Osteoblast (primary cell): ENCODE data around the gene CMSS1. TPM values are rescaled to one million over a fixed set of nuclear protein-coding genes. Genes with fewer than 3 reads are reported as not detected.

Experiments
- DNase-seq: peaks from one replicate; pipeline ENCODE4 v3.0.0; 2011; ENCODE audit warnings: low spot score, mixed read lengths; ENCODE audit not compliant: insufficient read length; ENCODE audit errors: missing footprints
- H2AFZ ChIP-seq: 2 replicates; pipeline ENCODE4 v1.6.0; 2011; ENCODE audit warnings: mild to moderate bottlenecking, low read length
- H3K27ac ChIP-seq: 2 replicates; pipeline ENCODE4 v1.5.1; 2011; ENCODE audit warnings: mild to moderate bottlenecking, low read depth, low read length, moderate library complexity
- H3K27me3 ChIP-seq: 2 replicates; pipeline ENCODE4 v1.6.0; 2012; ENCODE audit warnings: mild to moderate bottlenecking, control low read depth, inconsistent platforms, low read length, moderate library complexity; ENCODE audit not compliant: insufficient read depth
- H3K36me3 ChIP-seq: 2 replicates; pipeline ENCODE4 v1.5.1; 2011; ENCODE audit warnings: mild to moderate bottlenecking, low read length, control low read depth, moderate library complexity; ENCODE audit not compliant: insufficient read depth
- H3K4me1 ChIP-seq: 2 replicates; pipeline ENCODE4 v1.5.1; 2011; ENCODE audit warnings: mild to moderate bottlenecking, low read length, control low read depth, moderate library complexity; ENCODE audit not compliant: insufficient read depth
- H3K4me2 ChIP-seq: 2 replicates; pipeline ENCODE4 v1.6.0; 2011; ENCODE audit warnings: mild to moderate bottlenecking, low read length; ENCODE audit not compliant: insufficient read depth
- H3K4me3 ChIP-seq: fragments of 200-600 bp; sonication (generic); 3 replicates; pipeline ENCODE4 v1.5.1; 2012; ENCODE audit warnings: mild to moderate bottlenecking, low read length, inconsistent platforms; ENCODE audit not compliant: insufficient read depth
- H3K79me2 ChIP-seq: 2 replicates; pipeline ENCODE4 v1.6.0; 2012; ENCODE audit warnings: mild to moderate bottlenecking, low read length, control low read depth, inconsistent platforms; ENCODE audit not compliant: insufficient read depth
- H3K9me3 ChIP-seq: 2 replicates; pipeline ENCODE4 v1.5.1; 2011; ENCODE audit warnings: low read depth, low read length, control low read depth
- H4K20me1 ChIP-seq: 2 replicates; pipeline ENCODE4 v1.6.0; 2012; ENCODE audit warnings: mild to moderate bottlenecking, low read length, control low read depth; ENCODE audit not compliant: insufficient read depth
- total RNA-seq: library from RNA; depleted of rRNA; stranded (reverse); fragments of >200 nt; gene quantifications from 2 replicates; pipeline ENCODE4 v1.2.3, GENCODE V29; 2012
- TF ChIP-seq, protein P1 (sequence below): IDR thresholded peaks from 2 replicates; pipeline ENCODE4 v1.5.1; 2011; ENCODE audit warnings: mild to moderate bottlenecking, low read depth, low read length, moderate library complexity; ENCODE audit errors: extremely low read depth

Gene CMSS1
- total RNA-seq, 1 donor = 15.9 TPM

DNA sequence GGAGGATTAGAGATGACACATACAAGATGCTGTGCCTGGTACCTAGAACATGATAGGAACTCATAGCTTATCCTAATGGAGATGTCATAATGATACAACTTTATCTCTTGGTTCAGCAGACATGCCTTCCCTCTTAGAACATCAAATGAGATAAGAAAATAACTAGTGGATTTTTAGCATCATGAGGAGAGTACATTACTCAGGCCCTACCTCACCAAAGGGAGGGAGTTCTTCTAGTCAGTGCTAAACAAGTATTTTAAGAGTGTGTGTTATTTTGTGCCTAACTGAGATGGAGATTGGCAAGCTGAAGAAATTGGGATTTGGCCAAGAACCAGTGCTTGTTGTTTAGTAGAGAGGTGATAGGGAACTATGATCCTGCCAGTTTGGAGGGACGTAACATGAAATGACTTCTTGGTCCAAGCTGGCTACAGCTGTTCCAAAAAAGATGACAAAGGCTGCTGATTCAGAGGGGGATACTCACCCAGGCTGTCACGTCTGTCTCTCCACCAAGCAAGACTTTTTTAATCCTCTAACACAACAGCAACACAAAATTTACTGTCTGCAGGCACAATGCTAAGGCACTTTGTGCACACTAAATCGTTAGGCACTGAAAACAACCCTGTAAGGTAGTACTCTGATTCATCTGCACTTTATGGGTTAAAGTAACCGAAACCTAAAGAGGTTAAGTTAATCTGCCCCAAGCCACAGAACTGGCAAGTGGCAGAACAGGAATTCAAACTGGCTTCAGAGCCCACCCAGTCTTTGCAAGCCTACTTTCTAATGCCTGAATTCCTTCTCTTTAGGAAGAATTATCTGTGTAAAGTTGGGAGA is 126.5 kb downstream of the CMSS1 start:
- Histone ChIP-seq H3K4me2 (peak overlapping the region; percentile 11), H2AFZ (no peak overlapping the region), H3K79me2 (no peaks in the 10 kb centered on the region), H4K20me1 (no peaks in the 10 kb centered on the region), H3K36me3 (no peaks in the 10 kb centered on the region), H3K4me1 (peaks cover 7% of the 10 kb centered on the region), H3K27ac (no peak overlapping the region), H3K27me3 (no peaks in the 10 kb centered on the region), H3K9me3 (no peaks in the 10 kb centered on the region), H3K4me3 (no peak overlapping the region)
- DNase-seq = no peak
- TF ChIP-seq, protein P1, sequence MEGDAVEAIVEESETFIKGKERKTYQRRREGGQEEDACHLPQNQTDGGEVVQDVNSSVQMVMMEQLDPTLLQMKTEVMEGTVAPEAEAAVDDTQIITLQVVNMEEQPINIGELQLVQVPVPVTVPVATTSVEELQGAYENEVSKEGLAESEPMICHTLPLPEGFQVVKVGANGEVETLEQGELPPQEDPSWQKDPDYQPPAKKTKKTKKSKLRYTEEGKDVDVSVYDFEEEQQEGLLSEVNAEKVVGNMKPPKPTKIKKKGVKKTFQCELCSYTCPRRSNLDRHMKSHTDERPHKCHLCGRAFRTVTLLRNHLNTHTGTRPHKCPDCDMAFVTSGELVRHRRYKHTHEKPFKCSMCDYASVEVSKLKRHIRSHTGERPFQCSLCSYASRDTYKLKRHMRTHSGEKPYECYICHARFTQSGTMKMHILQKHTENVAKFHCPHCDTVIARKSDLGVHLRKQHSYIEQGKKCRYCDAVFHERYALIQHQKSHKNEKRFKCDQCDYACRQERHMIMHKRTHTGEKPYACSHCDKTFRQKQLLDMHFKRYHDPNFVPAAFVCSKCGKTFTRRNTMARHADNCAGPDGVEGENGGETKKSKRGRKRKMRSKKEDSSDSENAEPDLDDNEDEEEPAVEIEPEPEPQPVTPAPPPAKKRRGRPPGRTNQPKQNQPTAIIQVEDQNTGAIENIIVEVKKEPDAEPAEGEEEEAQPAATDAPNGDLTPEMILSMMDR = no peak

DNA sequence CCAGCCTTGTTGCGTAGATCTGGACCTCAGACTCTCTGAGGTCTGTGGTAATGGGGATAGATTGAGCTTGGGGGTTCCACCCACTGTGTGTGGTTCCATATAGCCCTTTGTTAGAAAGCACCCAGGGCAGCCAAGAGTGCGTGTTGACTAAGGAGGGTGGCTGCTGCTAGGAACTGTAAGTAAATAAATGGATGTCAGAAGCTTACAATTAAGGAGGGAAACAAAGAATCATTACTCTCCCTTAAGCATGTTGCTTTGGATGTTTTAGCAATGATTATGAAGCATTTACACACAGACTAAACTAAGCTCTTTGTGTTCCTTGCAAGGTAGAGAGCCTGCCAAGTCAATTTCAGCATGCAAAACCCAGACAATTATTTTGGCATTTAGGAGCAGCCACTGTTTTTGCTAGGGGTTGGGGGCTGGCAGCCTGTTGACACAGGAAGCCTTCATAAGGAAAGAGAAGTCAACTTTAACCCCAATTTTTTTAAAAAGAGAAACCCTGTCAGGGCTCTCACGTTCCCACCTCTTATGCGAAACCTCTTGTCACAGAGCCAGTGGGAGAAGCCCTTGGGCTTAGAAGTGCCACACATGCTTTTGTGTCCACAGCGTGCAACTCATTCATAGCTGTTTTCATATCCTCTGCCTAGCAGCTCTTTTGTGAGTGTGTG is 127.8 kb downstream of the CMSS1 start:
- no peak for DNase-seq
- Histone ChIP-seq H3K4me2 (no peak overlapping the region), H3K27ac (no peak overlapping the region), H3K9me3 (no peaks in the 10 kb centered on the region), H3K27me3 (no peaks in the 10 kb centered on the region), H3K4me1 (peaks cover 7% of the 10 kb centered on the region), H4K20me1 (no peaks in the 10 kb centered on the region), H3K79me2 (no peaks in the 10 kb centered on the region), H3K4me3 (no peak overlapping the region), H2AFZ (no peak overlapping the region), H3K36me3 (no peaks in the 10 kb centered on the region)
- TF ChIP-seq, protein P1 = no peak

DNA sequence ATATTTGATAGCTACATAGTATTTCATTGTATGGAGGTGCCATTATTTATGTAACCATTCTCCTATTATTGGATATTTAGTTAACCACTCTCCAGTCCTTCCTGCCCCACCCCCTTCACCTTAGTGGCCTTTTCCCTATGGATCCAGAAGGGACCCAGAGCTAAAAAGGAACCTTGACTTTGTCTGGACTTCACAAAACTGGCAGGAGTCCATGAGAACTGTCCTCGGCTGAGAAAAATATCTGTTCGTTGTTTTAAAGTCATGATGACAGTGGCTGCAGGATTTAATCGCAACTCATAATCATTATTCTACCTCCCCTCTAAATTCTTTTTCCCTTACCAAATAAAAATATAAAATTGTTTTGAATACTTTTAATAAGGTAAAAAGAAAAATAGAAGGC is 129.7 kb downstream of the CMSS1 start:
- Histone ChIP-seq H3K27me3 (no peaks in the 10 kb centered on the region), H3K9me3 (no peaks in the 10 kb centered on the region), H3K36me3 (no peaks in the 10 kb centered on the region), H3K4me1 (peaks cover 19% of the 10 kb centered on the region), H3K27ac (no peak overlapping the region), H4K20me1 (no peaks in the 10 kb centered on the region), H3K4me2 (no peak overlapping the region), H3K4me3 (no peak overlapping the region), H3K79me2 (no peaks in the 10 kb centered on the region), H2AFZ (no peak overlapping the region)
- DNase-seq = no peak
- TF ChIP-seq, protein P1 = no peak

DNA sequence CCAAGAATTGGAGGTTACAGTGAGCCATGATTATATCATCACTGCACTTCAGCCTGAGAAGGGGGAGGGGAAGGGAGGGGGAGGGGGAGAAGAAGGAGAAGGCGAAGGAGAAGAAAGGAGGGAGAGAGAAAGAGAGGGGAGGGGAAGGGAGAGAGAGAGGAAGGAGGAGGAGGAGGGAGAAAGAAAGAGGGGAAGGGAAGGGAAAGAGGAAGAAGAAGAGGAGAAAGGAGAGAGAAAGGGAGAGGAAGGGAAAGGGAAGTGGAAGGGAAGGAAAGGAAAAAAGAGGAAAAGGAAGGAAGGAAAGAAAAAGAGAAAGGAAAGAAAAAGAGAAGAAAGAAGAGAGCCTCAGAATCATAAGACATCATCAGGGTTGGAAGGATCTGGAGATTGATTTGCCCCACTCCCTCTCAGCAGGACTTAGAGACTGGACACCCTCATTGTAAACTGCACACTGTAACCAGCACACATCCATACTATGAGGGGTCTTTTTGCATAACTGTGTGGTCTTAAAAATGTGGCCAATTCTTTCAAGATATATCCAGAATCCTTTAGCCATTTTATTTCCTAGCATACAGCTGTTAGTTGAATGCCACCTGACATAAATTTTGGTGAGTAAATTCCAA is 130.9 kb downstream of the CMSS1 start:
- H3K36me3 ChIP-seq = no peaks in the 10 kb centered on the region
- no peaks in the 10 kb centered on the region for H3K79me2 ChIP-seq
- TF ChIP-seq, protein P1 = no peak
- H3K9me3 ChIP-seq = no peaks in the 10 kb centered on the region
- DNase-seq = no peak
- no peaks in the 10 kb centered on the region for H4K20me1 ChIP-seq
- H3K27me3 ChIP-seq = no peaks in the 10 kb centered on the region
- H2AFZ ChIP-seq = no peak overlapping the region
- H3K27ac ChIP-seq = no peak overlapping the region
- peaks cover 29% of the 10 kb centered on the region for H3K4me1 ChIP-seq
- H3K4me3 ChIP-seq = no peak overlapping the region
- H3K4me2 ChIP-seq = no peak overlapping the region
